Brain microvascular endothelial cell (primary cell): ENCODE measurements around the gene YJEFN3.

Source experiments
- DNase-seq: peaks from one replicate; pipeline ENCODE4 v3.0.0-alpha.2; 2020
- H3K27ac ChIP-seq: fragments of 250-450 bp; sonication (Bioruptor Pico); 2 replicates; pipeline ENCODE4 v1.5.1; 2020; ENCODE audit warnings: mild to moderate bottlenecking, moderate library complexity
- H3K27me3 ChIP-seq: fragments of 250-450 bp; sonication (Bioruptor Pico); replicated peaks from 2 replicates; pipeline ENCODE4 v1.5.1; 2020; ENCODE audit warnings: mild to moderate bottlenecking
- H3K36me3 ChIP-seq: fragments of 250-450 bp; sonication (Bioruptor Pico); replicated peaks from 2 replicates; pipeline ENCODE4 v1.5.1; 2020; ENCODE audit warnings: mild to moderate bottlenecking
- H3K4me3 ChIP-seq: 2 replicates; pipeline ENCODE4 v1.5.1; 2011; ENCODE audit warnings: low read depth, mild to moderate bottlenecking, control low read depth, low read length, moderate library complexity
- in situ Hi-C: cut with HindIII; loops from 2 replicates; pipeline ENCODE4 v1.10.0; 2017; ENCODE audit warnings: low sequenced_read_pairs, low pct_ligation_motif_present
- TF ChIP-seq, protein P1 (sequence below): IDR thresholded peaks from 2 replicates; pipeline ENCODE4 v1.5.1; 2011; ENCODE audit warnings: low read depth, mild to moderate bottlenecking, moderate library complexity, low read length, control low read depth, inconsistent platforms; ENCODE audit errors: missing control alignments

Gene YJEFN3

DNA sequence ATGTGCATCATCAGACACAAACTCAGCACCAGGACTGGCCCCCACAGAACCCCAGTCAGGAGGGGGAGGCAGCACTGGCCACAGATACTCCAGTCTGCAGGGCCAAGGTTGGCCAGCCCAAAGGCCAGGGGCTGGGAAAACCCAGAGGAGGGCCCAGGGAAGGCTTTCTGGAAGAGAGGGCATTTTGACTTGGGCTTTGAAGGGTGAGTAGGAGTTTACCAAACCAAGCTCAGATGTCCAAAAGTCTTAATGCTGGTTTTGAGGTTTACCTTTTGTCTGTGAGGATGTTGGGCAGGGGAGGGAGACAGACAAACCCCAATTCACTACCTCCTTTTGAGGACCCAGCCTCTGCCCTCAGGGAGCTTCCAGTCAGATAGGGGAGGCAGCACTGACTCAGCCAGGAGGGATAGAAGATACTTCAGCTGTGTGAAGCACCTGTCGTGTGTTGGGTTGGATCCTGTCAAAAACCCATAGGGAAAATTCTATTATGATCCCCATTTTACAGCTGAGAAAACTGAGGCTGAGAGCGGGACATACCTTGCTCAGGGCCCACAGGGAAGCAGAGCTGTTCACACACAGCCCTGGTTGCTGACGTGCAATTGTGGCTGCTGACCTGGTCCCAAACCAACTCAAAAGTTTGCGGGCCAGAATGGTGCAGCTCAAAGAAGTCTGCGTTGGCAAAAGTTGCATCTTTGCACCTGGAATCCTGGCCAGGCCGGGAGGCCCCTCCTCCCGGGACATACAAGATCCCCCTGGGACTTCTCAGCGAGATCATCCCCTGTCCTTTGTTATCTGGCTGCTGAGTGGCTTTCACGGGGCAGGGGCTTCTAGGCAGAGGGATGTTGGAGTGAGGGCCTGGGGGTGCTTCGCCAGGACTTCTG is 22.5 kb downstream of the YJEFN3 start:
- TF ChIP-seq, protein P1, sequence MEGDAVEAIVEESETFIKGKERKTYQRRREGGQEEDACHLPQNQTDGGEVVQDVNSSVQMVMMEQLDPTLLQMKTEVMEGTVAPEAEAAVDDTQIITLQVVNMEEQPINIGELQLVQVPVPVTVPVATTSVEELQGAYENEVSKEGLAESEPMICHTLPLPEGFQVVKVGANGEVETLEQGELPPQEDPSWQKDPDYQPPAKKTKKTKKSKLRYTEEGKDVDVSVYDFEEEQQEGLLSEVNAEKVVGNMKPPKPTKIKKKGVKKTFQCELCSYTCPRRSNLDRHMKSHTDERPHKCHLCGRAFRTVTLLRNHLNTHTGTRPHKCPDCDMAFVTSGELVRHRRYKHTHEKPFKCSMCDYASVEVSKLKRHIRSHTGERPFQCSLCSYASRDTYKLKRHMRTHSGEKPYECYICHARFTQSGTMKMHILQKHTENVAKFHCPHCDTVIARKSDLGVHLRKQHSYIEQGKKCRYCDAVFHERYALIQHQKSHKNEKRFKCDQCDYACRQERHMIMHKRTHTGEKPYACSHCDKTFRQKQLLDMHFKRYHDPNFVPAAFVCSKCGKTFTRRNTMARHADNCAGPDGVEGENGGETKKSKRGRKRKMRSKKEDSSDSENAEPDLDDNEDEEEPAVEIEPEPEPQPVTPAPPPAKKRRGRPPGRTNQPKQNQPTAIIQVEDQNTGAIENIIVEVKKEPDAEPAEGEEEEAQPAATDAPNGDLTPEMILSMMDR: no peak
- no peak overlapping the region for H3K27ac ChIP-seq
- H3K4me3 ChIP-seq: no peak overlapping the region
- DNase-seq: no peak
- no peaks in the 10 kb centered on the region for H3K36me3 ChIP-seq
- in situ Hi-C loops: no loop called here
- peaks cover 4% of the 10 kb centered on the region for H3K27me3 ChIP-seq

DNA sequence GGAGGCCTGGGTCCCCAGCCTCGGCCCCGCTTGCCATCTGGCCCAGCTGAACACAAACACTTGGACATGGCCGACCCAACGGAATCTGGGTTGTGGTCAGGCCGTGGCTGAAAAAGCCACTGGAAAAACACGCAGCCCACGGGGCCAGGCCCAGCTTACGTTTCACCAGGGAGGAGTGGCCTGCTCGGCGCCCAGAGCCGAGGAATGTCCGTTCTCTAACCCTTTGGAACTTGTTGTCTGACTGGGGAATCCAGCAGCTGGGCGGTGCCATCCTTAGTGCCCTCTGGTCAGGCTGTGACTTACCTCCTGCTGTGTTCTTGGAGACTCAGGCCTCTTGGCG is 23.1 kb downstream of the YJEFN3 start:
- TF ChIP-seq, protein P1: no peak
- no peaks in the 10 kb centered on the region for H3K36me3 ChIP-seq
- H3K27me3 ChIP-seq: peaks cover 4% of the 10 kb centered on the region
- in situ Hi-C loops: no loop called here
- no peak overlapping the region for H3K27ac ChIP-seq
- no peak overlapping the region for H3K4me3 ChIP-seq
- no peak for DNase-seq

DNA sequence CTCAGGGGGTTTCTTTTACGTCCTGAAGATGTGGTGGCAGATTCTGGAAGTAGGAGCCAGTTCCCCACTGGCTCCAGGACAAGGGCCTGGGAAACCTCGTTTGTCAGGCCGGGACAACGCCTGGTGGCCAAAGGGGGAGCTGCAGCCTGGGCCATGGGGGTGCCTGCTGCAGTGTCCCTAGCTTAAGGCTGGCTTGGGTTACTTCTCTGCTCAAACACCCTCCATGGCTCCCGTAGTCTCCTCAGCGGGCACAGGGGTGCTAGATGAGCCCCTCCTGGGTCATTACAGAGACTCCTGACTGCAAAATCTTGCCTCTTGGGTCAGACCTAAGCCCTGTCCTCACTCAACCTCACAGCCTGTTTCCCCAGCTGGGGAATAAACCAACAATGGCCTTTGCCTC is 24.1 kb downstream of the YJEFN3 start:
- peaks cover 4% of the 10 kb centered on the region for H3K27me3 ChIP-seq
- no peak overlapping the region for H3K4me3 ChIP-seq
- no peaks in the 10 kb centered on the region for H3K36me3 ChIP-seq
- TF ChIP-seq, protein P1: peak; percentile 83
- peak; percentile 36 for DNase-seq
- in situ Hi-C loops: no loop called here
- H3K27ac ChIP-seq: no peak overlapping the region

DNA sequence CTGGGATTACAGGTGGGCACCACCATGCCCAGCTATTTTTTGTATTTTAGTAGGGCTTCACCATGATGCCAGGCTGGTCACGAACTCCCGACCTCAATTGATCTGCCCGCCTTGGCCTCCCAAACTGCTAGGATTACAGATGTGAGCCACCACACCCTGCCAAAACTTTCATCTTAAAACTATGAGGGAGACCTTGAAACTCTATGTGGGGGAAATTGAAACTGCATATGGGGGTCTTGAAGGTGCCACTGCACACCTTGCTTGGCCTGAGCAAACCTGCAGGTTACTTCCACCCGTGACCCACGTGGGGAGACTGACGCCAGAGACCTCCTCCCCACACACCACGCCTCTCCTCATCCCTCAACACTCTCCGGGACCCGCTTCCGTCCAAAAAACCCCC is 25.0 kb downstream of the YJEFN3 start:
- Histone ChIP-seq H3K4me3 (no peak overlapping the region), H3K27ac (no peak overlapping the region), H3K36me3 (no peaks in the 10 kb centered on the region), H3K27me3 (no peaks in the 10 kb centered on the region)
- TF ChIP-seq, protein P1: no peak
- in situ Hi-C loops: no loop called here
- DNase-seq: no peak

DNA sequence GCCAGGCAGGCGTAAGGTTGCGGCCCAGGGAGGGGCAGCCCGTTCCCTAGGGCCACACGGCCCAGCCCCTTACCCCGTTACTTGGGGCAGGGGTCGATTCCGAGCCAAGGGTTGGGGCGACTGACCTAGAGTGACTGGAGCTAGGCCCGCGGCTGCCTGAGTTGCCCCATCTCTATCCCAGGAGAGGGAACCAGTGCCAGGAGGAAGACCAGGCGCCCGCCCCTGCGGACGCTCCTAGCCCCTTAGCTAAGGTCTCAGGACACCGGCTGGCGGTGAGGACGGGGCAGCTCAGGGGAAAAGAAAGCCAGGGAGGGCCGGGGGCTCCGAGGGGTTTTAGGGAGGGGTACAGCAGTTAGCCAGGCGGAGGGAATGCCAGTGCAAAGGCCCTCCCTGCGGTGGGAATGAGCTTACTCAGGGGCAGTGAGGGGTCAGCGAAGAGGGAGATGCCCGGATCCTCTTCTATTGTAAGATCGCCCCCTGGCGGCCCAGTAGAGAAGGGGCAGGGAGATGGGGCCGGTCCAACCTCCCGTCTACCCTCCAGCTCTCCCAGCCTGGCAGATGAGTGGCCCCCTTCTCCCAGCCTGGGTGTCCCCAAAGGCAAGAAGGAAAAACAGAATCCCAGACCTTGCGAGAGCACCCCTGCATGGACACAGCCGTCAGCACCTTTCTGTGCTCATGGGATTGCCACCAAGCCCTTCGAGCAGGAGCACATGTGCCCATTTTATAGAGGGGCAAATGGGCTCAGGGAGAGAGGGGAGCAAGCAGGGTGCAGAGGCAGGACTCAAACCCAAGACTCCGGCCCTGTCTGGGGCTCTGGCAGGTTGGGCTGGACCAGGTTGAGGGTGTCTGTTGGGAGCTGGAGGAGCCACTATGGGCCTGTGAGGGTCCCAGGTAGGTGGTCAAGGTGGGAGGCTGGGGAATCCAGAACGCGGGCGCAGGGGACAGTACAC is 25.6 kb downstream of the YJEFN3 start:
- H3K27ac ChIP-seq: no peak overlapping the region
- DNase-seq: no peak
- H3K27me3 ChIP-seq: no peaks in the 10 kb centered on the region
- H3K36me3 ChIP-seq: no peaks in the 10 kb centered on the region
- no peak overlapping the region for H3K4me3 ChIP-seq
- in situ Hi-C loops: no loop called here
- TF ChIP-seq, protein P1: peak; percentile 83
